Esophagus mucosa (tissue), 1 donor: ENCODE results near the gene SOX8. TPM values are rescaled to one million over a fixed set of nuclear protein-coding genes. Genes with fewer than 3 reads are reported as not detected.
"Not testable (repeated sequence)": the region's sequence is repeated elsewhere in the genome, so short reads cannot be mapped to it uniquely, and the experiment has no call there.

ENCODE experiments used
- ATAC-seq: fragments of 200-7000 bp; cut with Tn5 transposase; one replicate; pipeline ENCODE4 v1.9.1; 2020
- total RNA-seq: library from RNA; stranded (reverse); gene quantifications from one replicate; pipeline ENCODE4 v1.2.4, GENCODE V29; 2023
- donor health status: DM: yes; HTN: yes; CAD: no.

SOX8 gene
- total RNA-seq, result 0.16 TPM

DNA sequence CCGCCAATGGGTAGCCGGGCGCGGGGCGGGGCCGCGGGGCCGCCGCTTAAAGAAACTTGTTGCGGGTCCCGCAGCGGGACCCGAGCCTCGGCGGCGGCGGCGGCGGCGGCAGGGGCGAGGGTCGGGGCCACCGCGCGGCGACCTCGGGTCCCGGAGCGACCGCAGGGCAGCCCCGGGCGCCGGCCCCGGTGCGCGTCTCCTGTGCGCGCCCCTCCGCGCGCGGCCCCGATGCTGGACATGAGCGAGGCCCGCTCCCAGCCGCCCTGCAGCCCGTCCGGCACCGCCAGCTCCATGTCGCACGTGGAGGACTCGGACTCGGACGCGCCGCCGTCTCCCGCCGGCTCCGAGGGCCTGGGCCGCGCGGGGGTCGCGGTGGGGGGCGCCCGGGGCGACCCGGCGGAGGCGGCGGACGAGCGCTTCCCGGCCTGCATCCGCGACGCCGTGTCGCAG, at the start of gene SOX8:
Gene SOX8, plus strand, starts transcription at position 76 of the 450 bp plus-strand sequence. Its CDS starts 153 bp downstream, at position 229.
- ATAC-seq, result no peak

DNA sequence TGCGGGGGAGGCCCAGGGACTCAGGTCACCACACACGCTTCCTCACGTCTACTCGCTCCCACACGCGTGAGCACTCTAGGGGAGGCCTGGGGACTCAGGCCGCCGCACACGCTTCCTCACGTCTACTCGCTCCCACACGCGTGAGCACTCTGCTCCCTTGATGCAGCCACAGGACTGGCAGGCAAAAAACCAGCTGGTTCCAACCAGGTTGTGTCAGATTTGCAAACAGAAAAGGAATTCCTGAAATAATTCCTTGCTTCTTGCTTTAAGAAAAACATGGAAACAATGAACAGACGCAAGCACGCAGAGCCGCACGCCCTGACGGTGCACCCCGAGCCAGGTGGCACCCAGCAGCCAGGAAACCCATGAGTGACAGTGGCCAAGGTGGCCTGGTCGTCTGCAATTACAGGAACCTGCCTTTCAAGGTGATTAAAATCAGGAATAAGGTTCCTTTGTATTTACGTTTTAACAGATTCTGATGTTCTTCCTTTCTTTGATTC, 48.7 kb upstream of the SOX8 start:
- ATAC-seq, result no peak

DNA sequence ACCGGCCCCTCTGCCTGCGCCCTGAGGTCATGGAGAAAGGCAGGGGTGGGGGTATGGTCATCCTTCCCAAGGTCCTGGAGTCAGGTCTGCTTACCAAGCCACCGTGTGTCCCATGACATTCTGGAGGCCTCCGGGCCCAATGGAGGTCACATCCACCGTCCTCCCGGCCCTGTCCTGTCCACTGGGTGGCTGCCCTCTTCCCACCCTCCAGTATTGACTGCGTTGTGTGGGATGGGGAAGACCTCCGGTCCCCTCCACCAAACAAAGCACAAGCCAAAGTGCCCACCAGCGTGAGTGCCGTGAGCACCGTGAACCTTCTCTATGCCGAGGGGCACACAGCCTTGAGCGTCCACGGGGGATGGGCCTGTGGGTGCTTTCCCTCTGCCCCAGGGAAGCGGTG, 48.0 kb upstream of the SOX8 start:
- ATAC-seq, result no peak

GRCh38 chr16:934178-934577, 47.4 kb upstream of the SOX8 start:
- ATAC-seq, result no peak

GRCh38 chr16:935684-936083, 45.9 kb upstream of the SOX8 start:
- ATAC-seq, result no peak

DNA sequence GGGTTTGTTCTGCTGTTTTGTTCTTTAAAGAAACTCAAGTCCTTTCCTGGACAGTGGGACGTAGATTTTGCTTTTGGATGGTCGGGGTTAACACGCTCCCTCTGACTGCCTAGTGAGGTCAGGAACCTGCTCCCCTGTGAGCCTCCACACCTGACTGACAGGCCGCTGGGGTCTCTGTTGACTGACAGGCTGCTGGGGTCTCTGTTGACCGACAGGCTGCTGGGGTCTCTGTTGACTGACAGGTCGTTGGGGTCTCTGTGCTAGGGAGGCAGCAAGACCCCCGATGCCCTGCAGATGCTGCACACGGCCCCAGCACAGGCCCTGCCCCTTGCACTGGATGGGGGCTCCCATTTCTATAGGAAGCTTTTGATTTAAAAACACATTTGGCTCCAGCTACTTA, 44.3 kb upstream of the SOX8 start:
- ATAC-seq, result no peak

GRCh38 chr16:937723-938122, 43.8 kb upstream of the SOX8 start:
- peak; percentile 54 for ATAC-seq

DNA sequence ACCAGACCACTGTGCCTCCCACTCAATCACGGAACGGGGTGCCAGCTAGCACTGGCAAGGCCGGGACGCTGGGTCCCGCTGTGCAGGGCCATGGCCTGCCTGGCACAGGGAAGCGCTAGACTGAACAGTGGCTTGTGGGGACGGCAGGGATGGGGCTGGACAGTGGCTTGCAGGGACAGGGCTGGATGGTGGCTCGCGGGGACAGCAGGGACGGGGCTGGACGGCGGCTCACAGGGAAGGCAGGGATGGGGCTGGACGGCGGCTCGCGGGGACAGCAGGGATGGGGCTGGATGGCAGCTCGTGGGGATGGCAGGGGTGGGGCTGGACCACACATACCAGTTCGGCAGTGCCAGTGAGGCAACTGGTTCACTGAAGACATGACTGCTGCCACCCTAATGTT, 43.4 kb upstream of the SOX8 start:
- ATAC-seq, result peak; percentile 36

- no peak for ATAC-seq
Measured at GRCh38 chr16:938752-939151, 42.8 kb upstream of the SOX8 start.

- no peak for ATAC-seq
Measured at GRCh38 chr16:939311-939710, 42.3 kb upstream of the SOX8 start.

DNA sequence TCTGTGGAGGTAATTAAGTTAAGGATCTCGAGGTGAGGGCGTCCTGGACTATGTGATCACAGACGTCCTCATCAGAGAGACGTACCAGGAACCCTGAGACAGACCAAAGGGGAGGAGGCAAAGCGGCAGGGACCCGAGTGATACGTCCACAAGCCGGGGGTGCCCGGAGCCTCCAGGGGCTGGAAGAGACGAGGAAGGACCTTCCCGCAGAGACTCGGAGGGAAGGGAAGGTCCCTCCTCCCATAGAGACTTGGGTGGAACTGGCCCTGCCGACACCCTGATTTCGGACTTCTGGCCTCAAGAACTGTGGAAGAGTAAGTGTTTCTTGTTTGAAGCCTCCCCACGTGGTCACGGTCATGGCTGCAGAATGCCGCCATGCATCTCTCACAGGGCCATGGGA, 41.6 kb upstream of the SOX8 start:
- ATAC-seq, result no peak

- no peak for ATAC-seq
Measured at GRCh38 chr16:942436-943060, 39.0 kb upstream of the SOX8 start.

DNA sequence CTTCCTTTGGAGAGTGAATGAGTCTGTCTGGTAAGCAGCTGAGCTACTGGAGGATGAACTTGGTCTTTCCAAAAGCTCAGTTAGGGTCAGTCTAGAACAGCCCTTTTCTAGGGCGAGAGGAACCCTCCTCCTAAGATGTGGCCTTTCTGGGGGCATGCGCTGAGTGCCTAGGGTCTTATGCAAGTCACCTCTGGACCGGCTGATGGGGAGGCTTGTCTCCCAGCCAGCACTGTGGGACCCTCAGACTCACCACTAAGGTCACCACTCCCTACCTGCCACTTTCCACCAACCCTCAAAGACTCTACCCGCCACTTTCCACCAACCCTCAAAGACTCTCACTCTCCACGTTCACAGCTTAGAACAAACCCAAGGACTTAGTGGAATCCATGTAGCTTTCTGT, 37.6 kb upstream of the SOX8 start:
- no peak for ATAC-seq

DNA sequence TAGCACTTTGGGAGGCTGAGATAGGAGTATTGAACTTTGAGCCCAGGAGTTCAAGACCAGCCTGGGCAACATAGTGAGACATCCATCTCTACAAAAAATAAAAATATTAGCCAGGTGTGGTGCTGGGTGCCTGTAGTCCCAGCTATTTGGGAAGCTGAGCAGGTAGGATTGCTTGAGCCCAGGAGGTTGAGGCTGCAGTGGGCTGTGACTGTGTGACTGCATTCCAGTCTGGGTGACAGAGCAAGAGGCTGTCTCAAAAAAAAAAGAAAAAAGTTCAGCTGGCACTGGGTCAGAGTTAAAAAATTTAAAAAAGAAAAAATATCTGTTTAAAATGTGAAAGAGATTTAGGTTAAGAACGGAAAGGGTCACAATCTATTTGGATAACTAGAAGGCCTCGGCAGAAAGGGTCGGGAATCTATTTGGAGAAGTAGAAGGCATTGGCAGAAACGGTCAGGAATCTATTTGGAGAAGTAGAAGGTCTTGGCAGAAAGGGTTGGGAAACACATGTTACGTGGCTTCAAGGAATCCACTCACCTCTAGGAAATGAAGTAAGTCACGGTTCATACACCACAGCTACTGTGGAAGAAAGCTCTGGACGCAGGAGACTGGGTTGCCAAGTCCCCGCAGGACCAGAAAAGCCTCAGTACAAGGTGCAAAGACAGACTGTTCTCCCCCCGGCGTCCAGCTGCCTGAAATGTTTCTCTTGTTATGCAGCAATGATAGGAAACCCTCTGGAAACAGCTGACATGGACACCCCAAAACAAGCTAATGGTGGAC, 36.1 kb upstream of the SOX8 start:
- ATAC-seq, result no peak

DNA sequence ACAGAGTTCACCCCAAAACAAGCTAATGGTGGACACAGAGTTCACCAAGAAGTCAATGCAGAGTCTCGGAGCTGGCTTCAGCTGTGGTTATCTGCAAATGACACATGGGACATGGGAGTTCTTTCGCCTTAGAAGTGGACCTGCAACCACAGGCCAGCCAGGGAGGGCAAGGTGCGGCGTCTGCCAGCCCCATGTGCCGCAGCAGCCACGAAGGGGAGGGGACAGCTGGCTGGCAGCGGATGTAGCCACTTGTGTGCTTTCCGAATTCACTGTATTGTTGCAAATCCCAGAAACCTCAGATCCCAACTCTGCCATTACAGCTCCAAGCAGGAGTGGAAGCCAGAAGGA, 35.5 kb upstream of the SOX8 start:
- no peak for ATAC-seq

DNA sequence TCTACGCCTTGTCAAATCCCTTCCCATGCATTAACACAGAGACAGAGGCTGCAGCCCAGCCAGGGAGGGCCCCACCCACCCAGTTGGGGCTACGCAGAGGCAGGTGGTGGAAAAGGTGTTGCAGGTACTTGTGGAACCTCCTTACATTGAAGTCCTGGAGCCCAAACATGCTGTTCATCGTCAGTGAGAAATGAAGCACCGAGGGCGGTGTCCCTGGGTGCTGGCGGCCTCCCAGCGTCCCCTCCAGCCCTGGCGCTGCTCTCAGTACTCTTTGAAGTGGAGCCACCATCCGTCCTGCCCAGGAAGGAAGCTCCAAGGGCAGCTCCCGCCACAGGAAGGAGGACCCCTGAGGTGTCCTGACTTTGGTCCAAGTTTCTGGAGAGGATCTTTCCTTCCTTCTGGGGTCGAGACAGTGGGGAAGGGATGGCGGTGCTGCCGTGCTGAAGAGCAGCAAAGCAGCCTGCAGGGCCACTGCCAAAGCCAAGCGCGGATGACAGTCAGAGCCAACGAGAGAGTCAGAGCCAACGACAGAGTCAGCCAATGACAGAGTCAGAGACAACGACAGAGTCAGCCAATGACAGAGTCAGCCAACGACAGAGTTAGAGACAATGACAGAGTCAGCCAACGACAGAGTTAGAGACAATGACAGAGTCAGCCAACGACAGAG, 34.2 kb upstream of the SOX8 start:
- no peak for ATAC-seq

DNA sequence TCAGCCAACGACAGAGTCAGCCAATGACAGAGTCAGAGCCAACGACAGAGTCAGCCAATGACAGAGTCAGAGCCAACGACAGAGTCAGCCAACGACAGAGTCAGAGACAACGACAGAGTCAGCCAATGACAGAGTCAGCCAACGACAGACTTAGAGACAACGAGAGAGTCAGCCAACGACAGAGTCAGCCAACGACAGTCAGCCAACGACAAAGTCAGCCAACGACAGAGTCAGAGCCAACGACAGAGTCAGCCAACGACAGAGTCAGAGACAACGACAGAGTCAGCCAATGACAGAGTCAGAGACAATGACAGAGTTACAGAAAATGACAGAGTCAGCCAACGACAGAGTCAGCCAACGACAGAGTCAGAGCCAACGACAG, 33.7 kb upstream of the SOX8 start:
- not testable (repeated sequence) for ATAC-seq

GRCh38 chr16:948767-949166, 32.8 kb upstream of the SOX8 start:
- ATAC-seq, result not testable (repeated sequence)

DNA sequence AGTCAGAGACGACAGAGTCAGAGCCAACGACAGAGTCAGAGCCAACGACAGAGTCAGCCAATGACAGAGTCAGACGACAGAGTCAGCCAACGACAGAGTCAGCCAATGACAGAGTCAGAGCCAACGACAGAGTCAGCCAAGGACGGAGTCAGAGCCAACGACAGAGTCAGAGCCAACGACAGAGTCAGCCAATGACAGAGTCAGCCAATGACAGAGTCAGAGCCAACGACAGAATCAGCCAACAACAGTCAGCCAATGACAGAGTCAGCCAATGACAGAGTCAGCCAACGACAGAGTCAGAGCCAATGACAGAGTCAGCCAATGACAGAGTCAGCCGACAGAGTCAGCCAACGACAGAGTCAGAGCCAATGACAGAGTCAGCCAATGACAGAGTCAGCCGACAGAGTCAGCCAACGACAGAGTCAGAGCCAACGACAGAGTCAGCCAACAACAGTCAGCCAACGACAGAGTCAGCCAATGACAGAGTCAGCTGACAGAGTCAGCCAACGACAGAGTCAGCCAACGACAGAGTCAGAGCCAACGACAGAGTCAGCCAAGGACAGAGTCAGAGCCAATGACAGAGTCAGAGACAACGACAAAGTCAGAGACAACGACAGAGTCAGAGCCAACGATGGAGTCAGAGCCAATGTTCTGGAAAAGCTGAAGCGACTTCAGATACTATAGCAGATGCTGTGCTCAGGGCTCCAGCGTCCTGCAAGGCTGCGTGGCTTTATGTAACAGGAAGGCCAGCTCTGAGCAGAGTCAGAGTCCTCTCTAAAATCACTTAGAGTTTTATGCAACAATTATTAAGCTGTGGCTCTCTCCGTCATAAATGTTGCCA, 30.6 kb upstream of the SOX8 start:
- ATAC-seq, result not testable (repeated sequence)

GRCh38 chr16:951660-952301, 29.8 kb upstream of the SOX8 start:
- ATAC-seq, result no peak

DNA sequence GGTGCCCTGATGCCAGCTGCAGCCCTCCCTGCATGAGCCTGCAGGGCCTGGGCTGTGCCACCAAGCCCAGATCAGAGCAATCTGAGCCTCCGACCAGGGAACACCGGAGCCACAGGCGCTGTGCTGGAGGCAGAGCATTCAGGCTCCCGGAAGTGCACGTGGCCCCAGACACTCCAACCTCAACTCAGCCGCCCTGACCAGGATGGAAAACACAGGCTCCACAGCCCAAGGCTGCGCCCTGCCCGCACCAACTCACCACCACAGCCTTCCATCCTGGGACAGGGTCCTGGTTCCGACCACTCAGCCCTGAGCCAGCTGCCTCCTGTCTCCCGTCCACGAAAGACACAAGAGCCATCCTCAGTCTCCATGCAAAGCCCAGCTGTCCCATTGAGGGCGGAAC, 29.2 kb upstream of the SOX8 start:
- ATAC-seq, result peak; percentile 17

- ATAC-seq, result not testable (repeated sequence)
Measured at GRCh38 chr16:953818-954217, 27.8 kb upstream of the SOX8 start.
